ENCODE data around the gene CLCN6. TPM values are rescaled to one million over a fixed set of nuclear protein-coding genes. Genes with fewer than 3 reads are reported as not detected.

CLCN6 gene
- total RNA-seq, 6 experiments from 2014 or later, result 4.2 to 12.7 (median 9.2) TPM

GRCh38 chr1:11788549-11789053 lies 17.4 kb upstream of the CLCN6 start:
- DNase-seq (no peak), ATAC-seq (no peak)
- Histone ChIP-seq H3K9me3 (no peaks in the 10 kb centered on the region), H3K4me3 (no peak overlapping the region), H3K27ac (no peak overlapping the region), H3K36me3 (peaks cover 0 to 8% (median 3%) of the 10 kb centered on the region in 4 donors), H3K4me1 (peaks cover 0 to 44% (median 16%) of the 10 kb centered on the region in 4 donors), H3K27me3 (no peaks in the 10 kb centered on the region)
- intact Hi-C loops (cut with DNase I), result no loop called here
- no peak for TF ChIP-seq POLR2A (IDR thresholded peaks at IDR 0.05)
- no peak for TF ChIP-seq CTCF (IDR thresholded peaks at IDR 0.05)
- WGBS (ENCODE audit: insufficient coverage, low coverage, low lambda C conversion rate, missing lambda C conversion rate), result 89% methylated on average over 5 of the region's 14 CpGs

DNA sequence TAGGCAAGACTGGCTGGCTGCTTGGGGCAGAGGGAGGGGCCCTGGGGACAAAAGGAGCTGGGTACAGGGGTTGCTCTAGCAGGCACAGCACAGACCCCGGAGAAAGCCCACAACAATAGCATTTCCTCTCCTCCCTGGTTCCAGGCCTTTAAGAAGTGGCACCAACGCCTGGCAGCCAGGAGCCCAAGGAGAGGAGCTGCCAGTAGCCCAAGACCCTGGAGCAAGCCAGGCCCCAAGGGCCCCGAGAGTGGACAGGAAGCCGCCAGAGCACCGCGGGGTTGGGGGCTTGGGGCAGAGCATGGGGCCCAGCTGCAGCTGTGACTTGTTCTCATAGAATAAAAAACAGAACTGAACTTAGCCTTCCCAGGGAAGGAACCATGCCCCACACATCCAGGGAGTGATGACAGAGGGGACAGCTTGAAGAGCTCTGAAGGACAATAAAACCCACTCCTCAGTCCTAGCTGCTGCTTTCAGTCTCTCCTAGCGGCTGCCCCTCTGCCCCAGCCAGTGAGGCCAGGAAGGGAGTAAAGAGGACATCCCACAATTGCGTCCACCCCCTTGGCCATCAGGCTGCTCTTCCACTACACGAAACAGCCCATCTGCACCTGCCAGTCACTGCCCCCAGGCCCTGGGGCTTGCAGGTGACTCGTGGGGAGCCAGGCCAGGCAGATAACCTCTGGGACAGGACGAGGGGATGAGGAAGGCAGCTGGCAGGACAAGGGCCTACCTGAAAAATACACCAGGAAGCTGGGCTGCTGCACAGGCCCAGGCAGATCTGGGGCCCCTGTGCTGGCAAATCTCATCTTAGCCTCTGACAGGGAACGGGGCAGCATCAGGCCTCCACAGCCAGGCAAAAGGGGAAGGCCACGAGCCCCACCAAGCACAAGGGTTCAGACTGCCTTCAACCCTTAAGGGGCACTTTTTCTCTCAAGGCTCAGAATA lies 16.6 kb upstream of the CLCN6 start:
- H3K27ac ChIP-seq, result peak overlapping the region; percentile 77 to 90 (median 86)
- no peaks in the 10 kb centered on the region for H3K9me3 ChIP-seq
- H3K36me3 ChIP-seq, result peaks cover 0 to 16% (median 7%) of the 10 kb centered on the region in 4 donors
- ATAC-seq (no peak), DNase-seq (no peak)
- no peaks in the 10 kb centered on the region for H3K27me3 ChIP-seq
- peaks cover 0 to 44% (median 16%) of the 10 kb centered on the region in 4 donors for H3K4me1 ChIP-seq
- WGBS (ENCODE audit: insufficient coverage, low coverage, low lambda C conversion rate, missing lambda C conversion rate), result 86% methylated on average over 4 of the region's 13 CpGs
- TF ChIP-seq CTCF (IDR thresholded peaks at IDR 0.05), result no peak
- no peak for TF ChIP-seq POLR2A (IDR thresholded peaks at IDR 0.05)
- no peak overlapping the region for H3K4me3 ChIP-seq
- intact Hi-C loops (cut with DNase I), result no loop called here

DNA sequence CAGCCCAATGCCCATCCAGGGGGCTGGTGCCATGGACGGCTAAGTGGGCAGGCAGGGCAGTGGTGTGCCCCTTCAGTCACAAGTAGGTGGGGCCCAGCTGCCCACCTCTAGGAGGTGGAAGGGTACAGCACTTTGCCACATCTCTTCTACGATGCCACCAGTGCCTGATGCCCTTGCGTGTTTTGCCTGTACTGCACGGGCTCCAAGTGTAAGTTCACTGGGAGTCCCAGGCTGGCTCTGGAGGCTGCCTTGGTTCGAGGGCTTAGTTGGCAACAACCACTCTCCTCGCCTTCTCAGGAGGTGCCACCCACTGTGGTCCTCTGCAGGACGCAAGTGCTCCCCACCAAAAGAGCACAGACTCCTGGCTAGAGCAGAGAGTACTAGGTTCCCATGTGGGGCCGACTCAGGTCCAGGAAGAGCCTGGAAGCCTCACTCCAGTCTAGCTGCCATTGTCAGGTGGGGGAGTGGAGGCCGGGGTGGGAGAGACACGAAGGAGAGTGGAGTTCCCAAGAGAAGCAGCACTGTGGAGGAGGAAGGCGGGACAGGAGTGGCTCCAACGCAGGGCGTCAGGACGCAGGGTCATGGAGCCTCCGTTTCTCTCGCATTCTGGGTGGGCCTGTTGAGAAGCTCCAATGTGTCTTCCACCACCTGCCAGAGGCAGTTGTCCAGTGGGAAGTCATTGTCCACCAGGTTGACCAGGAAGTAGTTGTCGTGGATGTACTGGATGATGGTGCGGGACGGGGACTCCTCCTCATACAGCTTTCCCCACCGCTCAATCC lies 15.7 kb upstream of the CLCN6 start:
- DNase-seq (no peak), ATAC-seq (no peak)
- H3K36me3 ChIP-seq, result peaks cover 0 to 25% (median 13%) of the 10 kb centered on the region in 4 donors
- H3K4me3 ChIP-seq, result no peak overlapping the region
- intact Hi-C loops (cut with DNase I), result no loop called here
- H3K9me3 ChIP-seq, result no peaks in the 10 kb centered on the region
- H3K4me1 ChIP-seq, result peaks cover 0 to 39% (median 16%) of the 10 kb centered on the region in 4 donors
- H3K27ac ChIP-seq, result peak overlapping the region; percentile 77 to 90 (median 86)
- TF ChIP-seq CTCF (IDR thresholded peaks at IDR 0.05) (no peak), POLR2A (IDR thresholded peaks at IDR 0.05) (no peak)
- H3K27me3 ChIP-seq, result no peaks in the 10 kb centered on the region
- 58% methylated on average over 3 of the region's 20 CpGs for WGBS (ENCODE audit: insufficient coverage, low coverage, low lambda C conversion rate, missing lambda C conversion rate)

GRCh38 chr1:11790880-11791715 lies 14.9 kb upstream of the CLCN6 start:
- intact Hi-C loops (cut with DNase I), result no loop called here
- peaks cover 0 to 36% (median 16%) of the 10 kb centered on the region in 4 donors for H3K4me1 ChIP-seq
- ATAC-seq (peak; percentile 87 to 91 (median 88)), DNase-seq (peak; percentile 76 to 89 (median 87))
- H3K27me3 ChIP-seq, result no peaks in the 10 kb centered on the region
- no peak overlapping the region for H3K4me3 ChIP-seq
- H3K27ac ChIP-seq, result peak overlapping the region; percentile 77 to 90 (median 89)
- WGBS (ENCODE audit: insufficient coverage, low coverage, low lambda C conversion rate, missing lambda C conversion rate), result 53% methylated on average over 11 of the region's 19 CpGs
- no peak for TF ChIP-seq CTCF (IDR thresholded peaks at IDR 0.05)
- peak; percentile 32 for TF ChIP-seq POLR2A (IDR thresholded peaks at IDR 0.05)
- peaks cover 0 to 32% (median 17%) of the 10 kb centered on the region in 4 donors for H3K36me3 ChIP-seq
- no peaks in the 10 kb centered on the region for H3K9me3 ChIP-seq

Measured in right lobe of liver (tissue), 6 donors.